ENCODE results near the gene ESAM. TPM values are rescaled to one million over a fixed set of nuclear protein-coding genes. Genes with fewer than 3 reads are reported as not detected.
A peak's percentile ranks its signal among the peaks of the same experiment; 100 is the strongest.

Gene ESAM
- total RNA-seq, 1 donor from 2014 or later: not detected

DNA sequence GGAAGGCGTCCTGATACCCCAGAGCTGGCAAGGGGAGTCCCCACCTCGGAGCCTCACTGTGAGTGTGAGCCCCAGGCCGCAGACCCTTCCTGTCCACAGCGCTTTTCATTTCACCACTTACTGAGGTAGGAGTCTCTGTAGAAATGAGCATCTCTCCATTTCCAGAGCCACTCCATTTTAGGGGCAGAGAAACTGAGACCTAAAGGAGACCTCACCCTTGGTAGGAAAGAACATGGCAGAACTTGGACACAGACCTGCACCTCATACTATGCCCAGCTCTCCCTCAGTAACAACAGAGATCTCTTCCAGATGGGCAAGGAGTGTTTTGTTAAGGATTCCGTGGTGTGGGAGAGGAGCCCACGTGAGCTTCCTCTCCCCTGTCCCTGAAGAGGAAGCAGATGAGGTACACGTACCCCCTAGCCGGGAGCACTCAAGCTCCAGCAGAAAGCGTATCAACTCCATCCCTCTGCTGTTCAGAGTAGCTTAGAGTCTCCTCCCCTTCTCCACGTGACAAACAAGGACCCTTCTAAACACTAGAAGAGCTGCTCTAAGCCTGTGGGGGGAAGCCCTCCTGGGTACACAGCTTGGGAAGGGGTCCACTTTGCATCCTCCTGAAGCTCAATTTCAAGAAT, 9.5 kb downstream of the ESAM start:
- DNase-seq (ENCODE audit: low read depth) (no peak), FAIRE-seq (peak; percentile 28)
- H3K36me3 ChIP-seq (ENCODE audit: control insufficient read depth, insufficient read depth, low read length): no peaks in the 10 kb centered on the region
- TF ChIP-seq, protein P1, sequence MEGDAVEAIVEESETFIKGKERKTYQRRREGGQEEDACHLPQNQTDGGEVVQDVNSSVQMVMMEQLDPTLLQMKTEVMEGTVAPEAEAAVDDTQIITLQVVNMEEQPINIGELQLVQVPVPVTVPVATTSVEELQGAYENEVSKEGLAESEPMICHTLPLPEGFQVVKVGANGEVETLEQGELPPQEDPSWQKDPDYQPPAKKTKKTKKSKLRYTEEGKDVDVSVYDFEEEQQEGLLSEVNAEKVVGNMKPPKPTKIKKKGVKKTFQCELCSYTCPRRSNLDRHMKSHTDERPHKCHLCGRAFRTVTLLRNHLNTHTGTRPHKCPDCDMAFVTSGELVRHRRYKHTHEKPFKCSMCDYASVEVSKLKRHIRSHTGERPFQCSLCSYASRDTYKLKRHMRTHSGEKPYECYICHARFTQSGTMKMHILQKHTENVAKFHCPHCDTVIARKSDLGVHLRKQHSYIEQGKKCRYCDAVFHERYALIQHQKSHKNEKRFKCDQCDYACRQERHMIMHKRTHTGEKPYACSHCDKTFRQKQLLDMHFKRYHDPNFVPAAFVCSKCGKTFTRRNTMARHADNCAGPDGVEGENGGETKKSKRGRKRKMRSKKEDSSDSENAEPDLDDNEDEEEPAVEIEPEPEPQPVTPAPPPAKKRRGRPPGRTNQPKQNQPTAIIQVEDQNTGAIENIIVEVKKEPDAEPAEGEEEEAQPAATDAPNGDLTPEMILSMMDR (IDR thresholded peaks at IDR 0.05; ENCODE audit: insufficient read depth, low read length, severe bottlenecking): no peak
- no peak overlapping the region for H3K4me3 ChIP-seq (ENCODE audit: low read depth, low read length)
- no peaks in the 10 kb centered on the region for H3K27me3 ChIP-seq (ENCODE audit: control insufficient read depth, insufficient read depth, low read length)

DNA sequence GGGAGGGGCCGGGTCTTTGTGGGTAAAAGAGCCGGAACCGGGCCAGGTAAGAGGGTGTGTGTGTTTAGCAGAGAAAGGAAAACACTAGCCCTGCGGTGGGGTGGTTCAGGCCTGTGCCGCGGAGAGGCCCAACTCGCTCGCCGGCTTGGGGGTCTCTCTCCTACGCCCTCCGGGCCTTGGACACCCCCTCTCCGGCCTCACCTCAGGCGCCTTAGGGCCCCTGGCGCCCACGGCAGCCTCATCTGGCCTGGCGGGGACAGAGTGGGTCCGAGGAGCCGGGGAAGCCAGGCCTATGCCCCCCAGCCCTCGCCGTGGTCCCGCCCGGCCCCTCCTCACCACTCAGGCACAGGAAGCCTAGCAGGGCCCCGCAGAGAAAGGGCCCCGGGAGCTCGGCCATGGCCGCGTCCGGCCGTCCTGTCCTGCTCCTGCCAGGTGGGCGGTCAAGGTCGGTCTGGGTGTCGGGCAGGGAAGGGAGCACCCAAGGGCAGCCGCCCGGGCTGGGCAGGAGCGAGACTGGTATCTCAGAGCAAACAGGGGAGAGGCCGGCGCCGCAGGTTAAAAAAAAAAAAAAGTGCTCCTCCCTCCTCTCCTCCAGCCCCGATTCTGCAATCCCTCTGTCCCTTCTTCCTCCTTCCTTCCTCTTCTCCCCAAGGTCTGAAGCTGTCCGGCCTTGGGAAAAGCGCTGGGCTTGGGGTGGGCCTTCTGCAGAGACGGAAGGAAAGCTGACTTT, 10.2 kb downstream of the ESAM start, which contains the start of gene VSIG2:
TSS of gene VSIG2 (minus strand) at position 515 of the 730 bp plus-strand sequence. CDS start at position 397, 118 bp downstream.
- no peak for FAIRE-seq
- H3K36me3 ChIP-seq (ENCODE audit: control insufficient read depth, insufficient read depth, low read length): no peaks in the 10 kb centered on the region
- no peak for DNase-seq (ENCODE audit: low read depth)
- TF ChIP-seq, protein P1 (IDR thresholded peaks at IDR 0.05; ENCODE audit: insufficient read depth, low read length, severe bottlenecking): no peak
- peak within 1 kb of the TSS; percentile 23 for H3K4me3 ChIP-seq (ENCODE audit: low read depth, low read length)
- H3K27me3 ChIP-seq (ENCODE audit: control insufficient read depth, insufficient read depth, low read length): no peaks in the 10 kb centered on the region

DNA sequence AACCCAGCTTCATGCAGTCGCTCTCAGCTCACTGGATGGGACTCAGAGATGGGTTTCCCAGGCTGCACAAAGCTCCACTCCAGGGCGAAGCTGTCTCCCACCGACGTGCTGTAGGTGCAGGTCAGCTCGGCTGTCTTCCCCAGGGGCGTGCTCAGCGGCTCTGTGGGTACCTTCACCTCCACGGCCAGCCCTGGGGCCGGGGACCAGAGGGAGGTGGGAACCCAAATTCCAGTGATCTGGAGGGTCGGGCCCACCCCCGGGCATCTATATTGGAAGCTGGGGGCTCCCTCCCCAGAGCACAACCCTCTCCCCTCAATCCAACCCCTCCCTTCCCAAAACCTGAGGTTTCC, 10.7 kb downstream of the ESAM start:
- H3K4me3 ChIP-seq (ENCODE audit: low read depth, low read length): no peak overlapping the region
- FAIRE-seq: no peak
- no peaks in the 10 kb centered on the region for H3K27me3 ChIP-seq (ENCODE audit: control insufficient read depth, insufficient read depth, low read length)
- TF ChIP-seq, protein P1 (IDR thresholded peaks at IDR 0.05; ENCODE audit: insufficient read depth, low read length, severe bottlenecking): no peak
- no peak for DNase-seq (ENCODE audit: low read depth)
- no peaks in the 10 kb centered on the region for H3K36me3 ChIP-seq (ENCODE audit: control insufficient read depth, insufficient read depth, low read length)

- no peaks in the 10 kb centered on the region for H3K27me3 ChIP-seq (ENCODE audit: control insufficient read depth, insufficient read depth, low read length)
These were observed 12.2 kb downstream of the ESAM start for GRCh38 chr11:124749912-124750311.

DNA sequence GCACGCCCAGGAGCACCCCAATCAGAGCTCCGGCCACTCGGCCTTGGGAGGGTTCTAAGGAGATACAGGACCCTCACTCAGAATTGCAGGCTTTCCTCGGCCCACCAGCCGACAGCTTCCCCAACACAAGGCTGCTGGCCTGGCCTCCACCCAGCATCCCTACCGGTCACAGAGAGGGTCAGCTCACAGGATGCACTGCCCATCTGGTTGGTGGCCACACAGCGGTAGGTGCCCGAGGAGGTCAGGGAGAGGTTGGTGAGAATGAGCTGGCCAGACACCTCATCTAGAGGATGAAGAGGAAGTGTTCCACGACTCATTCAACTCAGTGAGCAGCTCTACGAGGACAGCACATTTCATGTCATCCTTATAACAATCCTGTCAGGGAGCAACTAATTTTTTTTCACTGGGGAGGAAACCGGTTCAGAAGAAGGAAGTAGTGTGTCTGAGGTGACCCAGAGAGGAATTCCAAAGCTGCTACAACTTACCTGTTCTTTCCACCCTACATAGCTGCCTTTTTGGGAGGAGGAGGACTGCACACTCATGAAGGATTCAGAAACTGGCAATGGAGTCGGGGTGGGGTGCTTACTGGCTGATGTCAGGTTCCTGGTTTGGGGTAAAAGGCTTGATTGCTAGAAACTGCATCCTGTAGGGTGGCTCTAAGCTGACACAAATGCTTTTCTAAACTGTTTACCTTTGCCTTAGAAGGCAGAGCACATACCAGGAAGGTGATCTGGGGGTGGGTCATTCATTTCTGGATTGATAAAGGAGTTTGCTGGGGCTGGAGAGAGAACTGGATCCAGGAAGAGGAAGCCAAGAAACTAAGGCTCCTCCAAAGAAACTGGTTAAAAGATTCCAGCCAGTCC, 13.4 kb downstream of the ESAM start:
- DNase-seq (ENCODE audit: low read depth): peak; percentile 53
- H3K4me3 ChIP-seq (ENCODE audit: low read depth, low read length): no peak overlapping the region
- no peaks in the 10 kb centered on the region for H3K27me3 ChIP-seq (ENCODE audit: control insufficient read depth, insufficient read depth, low read length)
- TF ChIP-seq, protein P1 (IDR thresholded peaks at IDR 0.05; ENCODE audit: insufficient read depth, low read length, severe bottlenecking): no peak
- no peak for FAIRE-seq
- H3K36me3 ChIP-seq (ENCODE audit: control insufficient read depth, insufficient read depth, low read length): no peaks in the 10 kb centered on the region

More at GRCh38 chr11:124749912-124750311, 12.2 kb downstream of the ESAM start:
- Histone ChIP-seq H3K36me3 (ENCODE audit: control insufficient read depth, insufficient read depth, low read length) (no peaks in the 10 kb centered on the region), H3K4me3 (ENCODE audit: low read depth, low read length) (no peak overlapping the region)
- TF ChIP-seq, protein P1 (IDR thresholded peaks at IDR 0.05; ENCODE audit: insufficient read depth, low read length, severe bottlenecking): no peak
- FAIRE-seq (no peak), DNase-seq (ENCODE audit: low read depth) (no peak)

All from bronchial epithelial cell (primary cell).